IMR-90 (cell line): ENCODE data around the gene PRKCE. TPM values are rescaled to one million over a fixed set of nuclear protein-coding genes. Genes with fewer than 3 reads are reported as not detected.

Experiments
- ATAC-seq: fragments of 200-7000 bp; cut with Tn5 transposase; 2 replicates; pipeline ENCODE4 v1.9.1; 2020; ENCODE audit warnings: low read depth, mild to moderate bottlenecking, moderate library complexity
- BruUV-seq: library from RNA; stranded (reverse); fragments of 400-500 nt; replicated peaks from 2 replicates; lab custom pipeline; 2021; lab: Mats Ljungman, UMichigan
- CTCF ChIA-PET: fragments of 300-600 bp; formaldehyde crosslinking; extraction: SDS; loops from one replicate; lab custom pipeline; 2021; ENCODE audit warnings: antibody characterized with exemption; lab: Yijun Ruan, JAX
- POLR2A ChIA-PET: fragments of 300-600 bp; sonication (Branson Sonifier 250); formaldehyde crosslinking; loops from one replicate; lab custom pipeline; 2022; ENCODE audit warnings: antibody characterized with exemption; ENCODE audit not compliant: unreplicated experiment; lab: Charles Lee
- DNase-seq: peaks from one replicate; pipeline ENCODE4 v3.0.0; 2013
- H2AFZ ChIP-seq: replicated peaks from 2 replicates; pipeline ENCODE3; 2013; ENCODE audit warnings: low read length, mild to moderate bottlenecking; ENCODE audit not compliant: poor library complexity
- H2AK5ac ChIP-seq: 2 replicates; pipeline ENCODE4 v1.6.1; 2013; ENCODE audit warnings: low read depth, low read length, inconsistent platforms
- H2AK9ac ChIP-seq: replicated peaks from 2 replicates; pipeline ENCODE3; 2013; ENCODE audit warnings: mild to moderate bottlenecking, low read depth, low read length, moderate library complexity; ENCODE audit not compliant: poor library complexity
- H2BK120ac ChIP-seq: 2 replicates; pipeline ENCODE4 v1.6.1; 2013; ENCODE audit warnings: low read depth, low read length, inconsistent platforms
- H2BK15ac ChIP-seq: 3 replicates; pipeline ENCODE4 v1.6.1; 2013; ENCODE audit warnings: low read depth, low read length, inconsistent platforms
- H2BK20ac ChIP-seq: 2 replicates; pipeline ENCODE4 v1.6.1; 2013; ENCODE audit warnings: low read depth, mild to moderate bottlenecking, inconsistent platforms, low read length, moderate library complexity
- H2BK5ac ChIP-seq: 2 replicates; pipeline ENCODE4 v1.6.1; 2013; ENCODE audit warnings: mild to moderate bottlenecking, low read depth, low read length, inconsistent platforms; ENCODE audit not compliant: poor library complexity, severe bottlenecking
- H3K14ac ChIP-seq: replicated peaks from 2 replicates; pipeline ENCODE4 v1.6.1; 2013; ENCODE audit warnings: low read depth, low read length, inconsistent platforms
- H3K18ac ChIP-seq: 2 replicates; pipeline ENCODE4 v1.6.1; 2013; ENCODE audit warnings: low read depth, low read length, control low read depth
- H3K23ac ChIP-seq: 2 replicates; pipeline ENCODE4 v1.6.1; 2013; ENCODE audit warnings: low read depth, low read length, inconsistent platforms
- H3K27ac ChIP-seq: 2 replicates; pipeline ENCODE4 v1.5.1; 2013; ENCODE audit warnings: mild to moderate bottlenecking, control low read depth, low read length; ENCODE audit not compliant: insufficient read depth
- H3K27me3 ChIP-seq: 2 replicates; pipeline ENCODE4 v1.6.1; 2013; ENCODE audit warnings: low read length; ENCODE audit not compliant: control insufficient read depth, insufficient read depth
- H3K36me3 ChIP-seq: 2 replicates; pipeline ENCODE4 v1.6.1; 2013; ENCODE audit warnings: low read length, mixed read lengths; ENCODE audit not compliant: control insufficient read depth, insufficient read depth
- H3K4ac ChIP-seq: 2 replicates; pipeline ENCODE4 v1.6.1; 2013; ENCODE audit warnings: low read depth, low read length, inconsistent platforms
- H3K4me1 ChIP-seq: 2 replicates; pipeline ENCODE4 v1.6.1; 2013; ENCODE audit warnings: low read length, mixed read lengths; ENCODE audit not compliant: control insufficient read depth, insufficient read depth
- H3K4me2 ChIP-seq: 2 replicates; pipeline ENCODE4 v1.6.1; 2013; ENCODE audit warnings: low read depth, mild to moderate bottlenecking, control low read depth, low read length, moderate library complexity
- H3K4me3 ChIP-seq: 2 replicates; pipeline ENCODE4 v1.5.1; 2013; ENCODE audit warnings: low read depth, mild to moderate bottlenecking, control low read depth, low read length, moderate library complexity; ENCODE audit not compliant: insufficient read depth
- H3K56ac ChIP-seq: 2 replicates; pipeline ENCODE4 v1.6.1; 2013; ENCODE audit warnings: low read length, inconsistent platforms; ENCODE audit not compliant: insufficient read depth; ENCODE audit errors: extremely low read depth
- H3K79me1 ChIP-seq, 2 experiments: 2 replicates each; pipeline ENCODE4 v1.6.1; 2013; ENCODE audit warnings: low read length in 2 of 2, inconsistent platforms in 1 of 2, low read depth in 1 of 2
- H3K9ac ChIP-seq: 2 replicates; pipeline ENCODE4 v1.6.1; 2013; ENCODE audit warnings: low read depth, low read length, control low read depth
- H3K9me1 ChIP-seq: 2 replicates; pipeline ENCODE4 v1.6.1; 2013; ENCODE audit warnings: low read length, inconsistent platforms; ENCODE audit not compliant: insufficient read depth
- H3K9me3 ChIP-seq: 2 replicates; pipeline ENCODE4 v1.6.1; 2013; ENCODE audit warnings: low read length; ENCODE audit not compliant: control insufficient read depth, insufficient read depth
- H4K20me1 ChIP-seq: 2 replicates; pipeline ENCODE4 v1.6.1; 2013; ENCODE audit warnings: low read length, inconsistent platforms; ENCODE audit not compliant: insufficient read depth
- H4K5ac ChIP-seq: 2 replicates; pipeline ENCODE4 v1.6.1; 2013; ENCODE audit warnings: mild to moderate bottlenecking, low read depth, low read length, control low read depth
- H4K8ac ChIP-seq, 2 experiments: 2 replicates each; pipeline ENCODE4 v1.6.1; 2013; ENCODE audit warnings: low read depth in 2 of 2, low read length in 2 of 2, control low read depth in 1 of 2, inconsistent platforms in 1 of 2
- H4K91ac ChIP-seq: 2 replicates; pipeline ENCODE4 v1.6.1; 2013; ENCODE audit warnings: low read depth, low read length, inconsistent platforms; ENCODE audit not compliant: insufficient read depth
- CEBPB ChIP-seq: IDR thresholded peaks from 2 replicates; pipeline ENCODE4 v1.6.1; 2012; ENCODE audit warnings: low read depth, low read length, improper control_type of control experiment
- ELK1 ChIP-seq: fragments of 150-350 bp; IDR thresholded peaks from 2 replicates; pipeline ENCODE4 v1.6.1; 2016; ENCODE audit warnings: low read depth, mild to moderate bottlenecking, low read length, moderate library complexity, borderline replicate concordance
- MXI1 ChIP-seq: IDR thresholded peaks from 2 replicates; pipeline ENCODE4 v1.6.1; 2012; ENCODE audit warnings: low read depth, mild to moderate bottlenecking, low read length, moderate library complexity, borderline replicate concordance
- SMC3 ChIP-seq: fragments of 150-350 bp; IDR thresholded peaks from 2 replicates; pipeline ENCODE4 v1.6.1; 2016; ENCODE audit warnings: low read depth, mild to moderate bottlenecking, antibody characterized with exemption, low read length, moderate library complexity
- WGBS, 2 experiments: methylation state at CpG; one replicate each; pipeline versions ENCODE4 v1.1.5 to v1.1.7; 2013; ENCODE audit warnings: missing lambda C conversion rate in 2 of 2; ENCODE audit not compliant: insufficient read length in 1 of 2; ENCODE audit errors: extremely low coverage in 2 of 2; 5-methylcytosine and 5-hydroxymethylcytosine counted together
- dilution Hi-C: fragments of 300-500 bp; cut with HindIII; formaldehyde crosslinking; loops from one replicate; pipeline ENCODE4 v1.14.3; 2018; ENCODE audit warnings: low sequenced_read_pairs; ENCODE audit not compliant: unreplicated experiment
- in situ Hi-C: fragments of 300-500 bp; cut with MboI; formaldehyde crosslinking; loops from 3 replicates; pipeline ENCODE4 v1.14.3; 2019; ENCODE audit warnings: low sequenced_read_pairs, inconsistent platforms, mixed read lengths
- intact Hi-C: fragments of 100-400 bp; cut with micrococcal nuclease; formaldehyde crosslinking; loops from 2 replicates; pipeline ENCODE4 v1.10.0; 2022
- polyA plus RNA-seq, 3 experiments: library from polyadenylated mRNA; depleted of rRNA; stranded (reverse); fragments of >200 nt; gene quantifications; 2 replicates each; pipeline ENCODE4 v1.2.3, GENCODE V29; 2012; ENCODE audit warnings: low replicate concordance in 1 of 3
- total RNA-seq: library from RNA; depleted of rRNA; stranded (reverse); fragments of >200 nt; gene quantifications from 2 replicates; pipeline ENCODE4 v1.2.3, GENCODE V29; 2012

Gene PRKCE
- total and polyA plus RNA-seq, 2 of the 4 experiments (the other 2 are of a cell fraction), result 8.1 to 32.4 TPM

- DNase-seq (peak; percentile 79), ATAC-seq (peak; percentile 82)
- ChIA-PET CTCF (no interaction called here), POLR2A (no interaction called here)
- Histone ChIP-seq H3K9me3 (no peaks in the 10 kb centered on the region), H3K9ac (no peak overlapping the region), H2BK5ac (no peak overlapping the region), H3K79me1 (0 out of 4 replicates have a peak, but pooled peaks cover 0 to 5% of the 10 kb centered on the region in 2 experiments), H3K27me3 (no peaks in the 10 kb centered on the region), H2AK9ac (no peak overlapping the region), H3K27ac (no peak overlapping the region), H3K4me1 (no peaks in the 10 kb centered on the region), H2AFZ (no peak overlapping the region), H3K36me3 (no peaks in the 10 kb centered on the region), H4K91ac (no peak overlapping the region), H2BK120ac (no peak overlapping the region), H3K4ac (no peak overlapping the region), H3K18ac (no peak overlapping the region), H4K8ac (no peak overlapping the region), H4K20me1 (peaks cover 3% of the 10 kb centered on the region; the same call in 1 of the 2 replicates), H2AK5ac (no peak overlapping the region), H2BK20ac (no peak overlapping the region), H3K4me3 (no peak overlapping the region), H3K56ac (no peak overlapping the region), H2BK15ac (no peak overlapping the region), H3K23ac (no peak overlapping the region), H4K5ac (no peak overlapping the region), H3K4me2 (no peak overlapping the region), H3K9me1 (peaks cover 7% of the 10 kb centered on the region), H3K14ac (0 out of 2 replicates have a peak overlapping the region, but pooled peaks have one; percentile 10)
- in situ Hi-C loops, result no loop called here
- intact Hi-C loops, result no loop called here
- TF ChIP-seq ELK1 (no peak), MXI1 (peak; percentile 63; the same call in 1 of the 2 replicates), SMC3 (no peak), CEBPB (peak; percentile 29; the same call in 1 of the 2 replicates)
- WGBS, 2 experiments, result 0% methylated on average over 1 of the region's 7 CpGs; no CpG with 5 or more reads in 1 of the 2 experiments
- BruUV-seq, result no TSS peak
- dilution Hi-C loops, result no loop called here
Observed at GRCh38 chr2:45922577-45922988, 271.1 kb downstream of the PRKCE start.
